GM23338 (cell line): Measurements from ENCODE around the gene PLAC8.

Experiments used
- EZH2phosphoT487 ChIP-seq: fragments of 200-600 bp; sonication (generic); IDR thresholded peaks from one replicate; pipeline ENCODE4 v1.8.1; 2018; ENCODE audit warnings: antibody characterized with exemption; ENCODE audit not compliant: unreplicated experiment
- TF ChIP-seq, protein P1 (sequence below), 2 experiments: fragments of 200-600 bp in 1 of 2; sonication (generic) in 1 of 2; conservative IDR thresholded peaks; 2 replicates each; pipeline versions ENCODE4 v1.5.1 to v1.6.1; 2016 to 2017; ENCODE audit warnings: antibody characterized with exemption in 2 of 2, low read depth in 2 of 2, mild to moderate bottlenecking in 2 of 2, moderate library complexity in 1 of 2

DNA sequence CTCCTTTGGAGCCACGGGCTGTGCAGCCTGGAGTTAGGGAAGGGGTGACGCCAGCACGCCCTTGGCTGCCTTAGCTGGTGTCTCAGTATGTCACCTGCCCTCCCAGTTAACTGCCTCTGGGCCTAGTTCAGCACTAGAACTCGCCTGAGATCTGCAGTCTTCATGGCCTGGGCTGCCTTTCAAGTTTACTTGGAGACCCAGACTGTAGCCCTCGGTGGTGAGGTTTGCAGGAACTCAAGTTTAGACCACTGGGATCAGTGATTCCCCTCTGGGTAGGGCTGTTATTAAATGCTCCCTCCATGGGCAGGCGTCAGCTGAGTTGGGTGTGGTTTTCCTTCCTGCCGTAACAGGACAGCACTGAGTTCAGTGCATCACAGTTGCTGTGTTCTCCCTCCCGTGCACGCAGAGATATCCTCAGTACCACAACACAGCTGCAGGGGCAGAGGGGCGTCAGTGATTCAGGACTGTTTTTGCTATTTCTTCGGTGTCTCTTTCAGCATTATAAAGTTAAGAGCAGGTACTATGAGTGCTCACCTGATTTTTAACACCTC lies 30.5 kb downstream of the PLAC8 start:
- TF ChIP-seq, protein P1, sequence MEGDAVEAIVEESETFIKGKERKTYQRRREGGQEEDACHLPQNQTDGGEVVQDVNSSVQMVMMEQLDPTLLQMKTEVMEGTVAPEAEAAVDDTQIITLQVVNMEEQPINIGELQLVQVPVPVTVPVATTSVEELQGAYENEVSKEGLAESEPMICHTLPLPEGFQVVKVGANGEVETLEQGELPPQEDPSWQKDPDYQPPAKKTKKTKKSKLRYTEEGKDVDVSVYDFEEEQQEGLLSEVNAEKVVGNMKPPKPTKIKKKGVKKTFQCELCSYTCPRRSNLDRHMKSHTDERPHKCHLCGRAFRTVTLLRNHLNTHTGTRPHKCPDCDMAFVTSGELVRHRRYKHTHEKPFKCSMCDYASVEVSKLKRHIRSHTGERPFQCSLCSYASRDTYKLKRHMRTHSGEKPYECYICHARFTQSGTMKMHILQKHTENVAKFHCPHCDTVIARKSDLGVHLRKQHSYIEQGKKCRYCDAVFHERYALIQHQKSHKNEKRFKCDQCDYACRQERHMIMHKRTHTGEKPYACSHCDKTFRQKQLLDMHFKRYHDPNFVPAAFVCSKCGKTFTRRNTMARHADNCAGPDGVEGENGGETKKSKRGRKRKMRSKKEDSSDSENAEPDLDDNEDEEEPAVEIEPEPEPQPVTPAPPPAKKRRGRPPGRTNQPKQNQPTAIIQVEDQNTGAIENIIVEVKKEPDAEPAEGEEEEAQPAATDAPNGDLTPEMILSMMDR (conservative IDR thresholded peaks at IDR 0.05; ENCODE audit: low read depth in 2 of 2) = peak; percentile 10 to 13; a peak in 1 of 4 replicates
- no peak for TF ChIP-seq EZH2phosphoT487
